ENCODE data around the gene LYPLA2. TPM values are rescaled to one million over a fixed set of nuclear protein-coding genes. Genes with fewer than 3 reads are reported as not detected.
A peak's percentile ranks its signal among the peaks of the same experiment; 100 is the strongest.
"Not testable (repeated sequence)": the region's sequence is repeated elsewhere in the genome, so short reads cannot be mapped to it uniquely, and the experiment has no call there.

LYPLA2 gene
- total RNA-seq, 2 experiments from 2014 or later, result 57.0 to 59.2 TPM

DNA sequence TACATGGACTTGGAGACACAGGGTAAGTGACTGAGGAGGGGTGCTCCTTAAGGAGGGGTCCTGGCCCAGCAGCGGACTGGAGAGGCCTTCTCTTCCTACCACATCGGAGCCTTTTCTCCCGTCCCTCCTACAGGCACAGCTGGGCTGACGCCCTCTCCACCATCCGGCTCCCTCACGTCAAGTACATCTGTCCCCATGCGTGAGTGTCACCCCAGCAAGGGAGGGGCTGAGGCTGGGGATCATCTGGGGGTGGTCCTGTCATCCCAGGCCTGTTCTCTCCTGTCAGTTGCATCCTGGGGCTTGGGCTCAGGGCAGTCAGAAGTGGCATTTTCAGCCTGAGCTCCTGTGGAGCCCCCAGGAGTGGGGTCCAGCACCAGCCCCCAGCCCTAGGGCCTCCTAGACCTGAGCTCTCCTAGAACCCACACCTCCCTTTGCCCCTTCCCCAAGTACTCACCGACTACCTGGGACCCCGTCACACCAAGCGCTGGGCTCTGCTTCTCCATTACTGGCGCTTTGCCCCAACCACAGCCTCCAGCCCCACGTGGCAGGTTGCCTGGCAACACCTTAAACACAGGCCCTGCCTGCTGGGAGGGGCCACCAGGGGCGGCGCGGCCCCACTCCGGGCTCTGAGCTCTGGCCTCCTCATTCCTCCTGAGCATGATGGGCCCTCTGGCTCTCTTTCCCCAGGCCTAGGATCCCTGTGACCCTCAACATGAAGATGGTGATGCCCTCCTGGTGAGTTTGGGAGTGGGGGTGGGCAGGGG lies 2.3 kb downstream of the LYPLA2 start:
- H3K4me3 Mint-ChIP-seq, result peak overlapping the region; percentile 99
- DNase-seq, result peak; percentile 60
- H3K9me3 Mint-ChIP-seq, result no peaks in the 10 kb centered on the region
- peaks cover 20% of the 10 kb centered on the region for H3K4me1 Mint-ChIP-seq (ENCODE audit: low read depth)
- peak overlapping the region; percentile 42 for H3K27ac Mint-ChIP-seq
- no peaks in the 10 kb centered on the region for H3K27me3 Mint-ChIP-seq
- ChIA-PET POLR2A (interaction anchor here (0.8 to 16.5 kb wide), 4 partner anchors 8 to 187 kb away, joined by 3 to 168 read pairs (median 16); partner anchors contain the start of genes GALE, PITHD1, RPL11 and SRSF10), CTCF (interaction anchor here (0.8 to 4.1 kb wide), 3 partner anchors 17 to 31 kb away, joined by 3 to 14 read pairs (median 3); no protein-coding TSS in a partner anchor)
- TF ChIP-seq, protein P1, sequence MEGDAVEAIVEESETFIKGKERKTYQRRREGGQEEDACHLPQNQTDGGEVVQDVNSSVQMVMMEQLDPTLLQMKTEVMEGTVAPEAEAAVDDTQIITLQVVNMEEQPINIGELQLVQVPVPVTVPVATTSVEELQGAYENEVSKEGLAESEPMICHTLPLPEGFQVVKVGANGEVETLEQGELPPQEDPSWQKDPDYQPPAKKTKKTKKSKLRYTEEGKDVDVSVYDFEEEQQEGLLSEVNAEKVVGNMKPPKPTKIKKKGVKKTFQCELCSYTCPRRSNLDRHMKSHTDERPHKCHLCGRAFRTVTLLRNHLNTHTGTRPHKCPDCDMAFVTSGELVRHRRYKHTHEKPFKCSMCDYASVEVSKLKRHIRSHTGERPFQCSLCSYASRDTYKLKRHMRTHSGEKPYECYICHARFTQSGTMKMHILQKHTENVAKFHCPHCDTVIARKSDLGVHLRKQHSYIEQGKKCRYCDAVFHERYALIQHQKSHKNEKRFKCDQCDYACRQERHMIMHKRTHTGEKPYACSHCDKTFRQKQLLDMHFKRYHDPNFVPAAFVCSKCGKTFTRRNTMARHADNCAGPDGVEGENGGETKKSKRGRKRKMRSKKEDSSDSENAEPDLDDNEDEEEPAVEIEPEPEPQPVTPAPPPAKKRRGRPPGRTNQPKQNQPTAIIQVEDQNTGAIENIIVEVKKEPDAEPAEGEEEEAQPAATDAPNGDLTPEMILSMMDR (IDR thresholded peaks at IDR 0.05), result no peak
- peak; percentile 7 for ATAC-seq
- peaks cover 25% of the 10 kb centered on the region for H3K36me3 Mint-ChIP-seq (ENCODE audit: low read depth)
- intact Hi-C loops (cut with micrococcal nuclease), result no loop called here

DNA sequence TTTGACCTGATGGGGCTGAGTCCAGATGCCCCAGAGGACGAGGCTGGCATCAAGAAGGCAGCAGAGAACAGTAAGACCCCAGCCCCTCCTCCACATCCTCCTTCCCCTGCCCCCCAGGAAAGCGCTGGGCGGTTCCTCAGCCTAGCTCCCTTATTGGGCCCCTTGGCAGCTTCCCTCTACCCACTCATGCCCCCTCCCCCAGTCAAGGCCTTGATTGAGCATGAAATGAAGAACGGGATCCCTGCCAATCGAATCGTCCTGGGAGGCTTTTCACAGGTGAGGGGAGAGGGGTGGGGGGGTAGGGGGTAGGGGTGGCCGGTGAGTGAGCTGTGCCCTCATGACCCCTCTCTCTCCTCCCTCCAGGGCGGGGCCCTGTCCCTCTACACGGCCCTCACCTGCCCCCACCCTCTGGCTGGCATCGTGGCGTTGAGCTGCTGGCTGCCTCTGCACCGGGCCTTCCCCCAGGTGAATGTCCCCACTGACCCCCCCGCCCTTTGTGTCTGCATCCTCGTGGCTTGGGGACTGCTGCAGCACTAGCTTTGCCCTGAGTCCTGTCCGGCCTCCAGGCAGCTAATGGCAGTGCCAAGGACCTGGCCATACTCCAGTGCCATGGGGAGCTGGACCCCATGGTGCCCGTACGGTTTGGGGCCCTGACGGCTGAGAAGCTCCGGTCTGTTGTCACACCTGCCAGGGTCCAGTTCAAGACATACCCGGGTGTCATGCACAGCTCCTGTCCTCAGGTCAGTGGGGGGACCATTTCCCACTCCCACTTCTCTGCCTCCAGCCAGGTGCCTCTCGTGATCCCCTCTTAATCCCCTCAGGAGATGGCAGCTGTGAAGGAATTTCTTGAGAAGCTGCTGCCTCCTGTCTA lies 3.2 kb downstream of the LYPLA2 start:
- no peak for ATAC-seq
- ChIA-PET CTCF (interaction anchor here (0.8 to 4.1 kb wide), 3 partner anchors 17 to 30 kb away, joined by 3 to 14 read pairs (median 3); no protein-coding TSS in a partner anchor), POLR2A (interaction anchor here (1.1 to 16.5 kb wide), 3 partner anchors 7 to 103 kb away, joined by 5 to 168 read pairs (median 28); partner anchors contain the start of genes GALE, PITHD1 and RPL11)
- TF ChIP-seq, protein P1 (IDR thresholded peaks at IDR 0.05), result no peak
- H3K4me3 Mint-ChIP-seq, result no peak overlapping the region
- H3K27ac Mint-ChIP-seq, result no peak overlapping the region
- DNase-seq, result no peak
- H3K4me1 Mint-ChIP-seq (ENCODE audit: low read depth), result peaks cover 23% of the 10 kb centered on the region
- peaks cover 30% of the 10 kb centered on the region for H3K36me3 Mint-ChIP-seq (ENCODE audit: low read depth)
- intact Hi-C loops (cut with micrococcal nuclease), result no loop called here
- H3K9me3 Mint-ChIP-seq, result no peaks in the 10 kb centered on the region
- H3K27me3 Mint-ChIP-seq, result no peaks in the 10 kb centered on the region

DNA sequence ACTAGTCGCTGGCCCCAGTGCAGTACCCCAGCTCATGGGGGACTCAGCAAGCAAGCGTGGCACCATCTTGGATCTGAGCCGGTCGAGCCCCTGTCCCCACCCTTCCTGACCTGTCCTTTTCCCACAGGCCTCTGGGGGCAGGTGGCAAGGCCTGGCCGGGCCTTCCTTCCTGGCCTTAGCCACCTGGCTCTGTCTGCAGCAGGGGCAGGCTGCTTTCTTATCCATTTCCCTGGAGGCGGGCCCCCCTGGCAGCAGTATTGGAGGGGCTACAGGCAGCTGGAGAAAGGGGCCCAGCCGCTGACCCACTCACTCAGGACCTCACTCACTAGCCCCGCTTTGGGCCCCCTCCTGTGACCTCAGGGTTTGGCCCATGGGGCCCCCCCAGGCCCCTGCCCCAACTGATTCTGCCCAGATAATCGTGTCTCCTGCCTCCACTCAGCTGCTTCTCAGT lies 3.8 kb downstream of the LYPLA2 start:
- H3K27me3 Mint-ChIP-seq; ATAC-seq; DNase-seq; H3K4me3 Mint-ChIP-seq; intact Hi-C loops (cut with micrococcal nuclease); H3K9me3 Mint-ChIP-seq; H3K27ac Mint-ChIP-seq: not testable (repeated sequence)
- H3K36me3 Mint-ChIP-seq (ENCODE audit: low read depth), result peaks cover 34% of the 10 kb centered on the region
- peaks cover 28% of the 10 kb centered on the region for H3K4me1 Mint-ChIP-seq (ENCODE audit: low read depth)
- CTCF ChIA-PET, result interaction anchor here (1.2 kb wide), 1 partner anchor 16 kb away, joined by 3 read pairs; no protein-coding TSS in a partner anchor
- POLR2A ChIA-PET, result interaction anchor here (16.5 kb wide), 1 partner anchor 16 kb away, joined by 168 read pairs; the partner anchor contains the start of gene PITHD1

DNA sequence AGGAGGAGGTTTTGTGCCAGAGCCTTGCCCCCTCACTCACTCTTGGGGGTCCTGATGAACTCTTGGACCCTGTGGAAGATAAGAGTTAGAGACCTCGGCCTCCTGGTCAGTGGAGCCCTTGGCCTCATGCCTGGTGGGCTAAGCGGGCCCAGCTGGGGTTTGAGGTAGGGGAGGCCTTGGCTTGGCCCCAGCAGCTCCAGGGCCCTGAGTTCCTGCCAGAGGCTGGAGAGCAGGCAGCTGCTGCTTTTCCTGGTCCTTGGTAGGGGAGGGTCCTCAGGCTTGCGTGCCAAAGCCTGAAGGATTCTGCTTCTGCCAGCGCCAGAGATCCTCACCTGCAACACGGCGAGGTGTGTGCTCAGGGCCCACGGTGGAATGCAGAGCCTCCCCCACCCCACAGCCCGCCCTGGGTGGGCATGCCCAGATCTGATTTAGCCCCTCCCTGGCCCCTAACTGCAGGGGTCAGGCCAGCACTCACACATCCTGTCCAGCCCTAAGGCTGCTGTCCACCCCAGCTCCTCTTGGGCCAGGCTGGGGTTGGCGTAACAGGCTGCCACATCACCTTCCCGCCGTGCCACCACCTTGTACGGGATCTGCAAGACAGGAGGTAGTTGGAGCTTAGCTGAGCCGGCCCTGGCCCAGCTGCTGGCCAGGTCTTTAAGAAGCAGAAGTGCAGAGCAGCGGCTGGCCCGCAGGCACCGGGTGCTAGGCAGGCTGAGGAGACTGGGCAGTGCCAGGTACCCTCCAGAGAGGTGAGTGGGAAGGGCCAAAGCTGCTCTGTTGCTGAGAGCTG lies 4.9 kb downstream of the LYPLA2 start:
- Mint-ChIP-seq H3K27me3 (no peaks in the 10 kb centered on the region), H3K36me3 (ENCODE audit: low read depth) (peaks cover 36% of the 10 kb centered on the region), H3K4me3 (no peak overlapping the region), H3K27ac (no peak overlapping the region), H3K9me3 (no peaks in the 10 kb centered on the region), H3K4me1 (ENCODE audit: low read depth) (peaks cover 22% of the 10 kb centered on the region)
- TF ChIP-seq, protein P1 (IDR thresholded peaks at IDR 0.05), result no peak
- ChIA-PET POLR2A (interaction anchor here (16.5 kb wide), 1 partner anchor 17 kb away, joined by 168 read pairs; the partner anchor contains the start of gene PITHD1), CTCF (interaction anchor here (1.2 to 3.9 kb wide), 2 partner anchors 15 to 25 kb away, joined by 3 to 18 read pairs; no protein-coding TSS in a partner anchor)
- no peak for ATAC-seq
- intact Hi-C loops (cut with micrococcal nuclease), result no loop called here
- DNase-seq, result no peak

All from activated CD8-positive, alpha-beta T cell treated with anti-CD3 and anti-CD28 coated beads for 36 hours (primary cell).